ENCODE results near the gene SNAI3. TPM values are rescaled to one million over a fixed set of nuclear protein-coding genes. Genes with fewer than 3 reads are reported as not detected.
A peak's percentile ranks its signal among the peaks of the same experiment; 100 is the strongest.

Gene SNAI3
- total and polyA plus RNA-seq, 8 donors = 0.55 to 4.2 (median 1.5) TPM; not detected in 3

- Histone ChIP-seq H3K27me3 (no peaks in the 10 kb centered on the region), H3K4me1 (peaks cover 11 to 33% (median 21%) of the 10 kb centered on the region in 4 donors), H3K27ac (no peak overlapping the region), H3K9me3 (no peaks in the 10 kb centered on the region), H3K4me3 (no peak overlapping the region), H3K36me3 (peaks cover 23 to 34% (median 27%) of the 10 kb centered on the region in 4 donors)
- TF ChIP-seq CTCF (IDR thresholded peaks at IDR 0.05) (no peak), POLR2AphosphoS5 (IDR thresholded peaks at IDR 0.05) (no peak), POLR2A (IDR thresholded peaks at IDR 0.05) (no peak)
- no peak for DNase-seq
- 72 to 79% (median 74%) methylated on average over 15 to 16 of the region's 16 CpGs for WGBS, 5 donors
- intact Hi-C loops (cut with DNase I; ENCODE audit: low total_unique reads) = no loop called here
Observed at GRCh38 chr16:88710556-88710955, 24.2 kb upstream of the SNAI3 start.

- H3K4me1 ChIP-seq = peaks cover 24 to 60% (median 54%) of the 10 kb centered on the region in 4 donors
- no peaks in the 10 kb centered on the region for H3K27me3 ChIP-seq
- peak overlapping the region; percentile 79 to 100 (median 98) for H3K4me3 ChIP-seq
- 28 to 37% (median 33%) methylated on average over 16 to 17 of the region's 17 CpGs for WGBS, 5 donors
- DNase-seq = no peak
- peaks cover 0 to 9% (median 7%) of the 10 kb centered on the region in 4 donors for H3K36me3 ChIP-seq
- intact Hi-C loops (cut with DNase I; ENCODE audit: low total_unique reads) = no loop called here
- TF ChIP-seq POLR2AphosphoS5 (IDR thresholded peaks at IDR 0.05) (no peak), CTCF (IDR thresholded peaks at IDR 0.05) (no peak), EP300 (IDR thresholded peaks at IDR 0.05) (no peak), POLR2A (IDR thresholded peaks at IDR 0.05) (no peak)
- no peaks in the 10 kb centered on the region for H3K9me3 ChIP-seq
- H3K27ac ChIP-seq = peak overlapping the region in 4 of 5 donors; percentile 79 to 94 (median 88)
Observed at GRCh38 chr16:88706965-88707826, 20.9 kb upstream of the SNAI3 start.

- peak; percentile 94 to 97 for DNase-seq
- Histone ChIP-seq H3K4me1 (peaks cover 28 to 66% (median 61%) of the 10 kb centered on the region in 4 donors), H3K4me3 (peak within 1 kb of the TSS; percentile 79 to 100 (median 98)), H3K27ac (peak within 1 kb of the TSS; percentile 79 to 94 (median 86)), H3K9me3 (no peaks in the 10 kb centered on the region), H3K27me3 (no peaks in the 10 kb centered on the region), H3K36me3 (peaks cover 0 to 9% (median 8%) of the 10 kb centered on the region in 4 donors)
- intact Hi-C loops (cut with DNase I; ENCODE audit: low total_unique reads) = no loop called here
- WGBS, 5 donors = 0 to 1% (median 0%) methylated on average over 52 to 85 of the region's 86 CpGs
- TF ChIP-seq EP300 (IDR thresholded peaks at IDR 0.05) = no peak
- TF ChIP-seq POLR2AphosphoS5 (IDR thresholded peaks at IDR 0.05) = peak; percentile 87 to 97 (median 90)
- no peak for TF ChIP-seq CTCF (IDR thresholded peaks at IDR 0.05)
- no peak for TF ChIP-seq POLR2A (IDR thresholded peaks at IDR 0.05)
Observed at GRCh38 chr16:88706229-88706964, 20.1 kb upstream of the SNAI3 start, which contains the start of the genes CTU2 and RNF166. CTU2 (plus strand) TSS chr16:88706503; CDS start chr16:88706531, 28 bp downstream. RNF166 (minus strand) TSS chr16:88706408; CDS start chr16:88706325, 83 bp downstream.

DNA sequence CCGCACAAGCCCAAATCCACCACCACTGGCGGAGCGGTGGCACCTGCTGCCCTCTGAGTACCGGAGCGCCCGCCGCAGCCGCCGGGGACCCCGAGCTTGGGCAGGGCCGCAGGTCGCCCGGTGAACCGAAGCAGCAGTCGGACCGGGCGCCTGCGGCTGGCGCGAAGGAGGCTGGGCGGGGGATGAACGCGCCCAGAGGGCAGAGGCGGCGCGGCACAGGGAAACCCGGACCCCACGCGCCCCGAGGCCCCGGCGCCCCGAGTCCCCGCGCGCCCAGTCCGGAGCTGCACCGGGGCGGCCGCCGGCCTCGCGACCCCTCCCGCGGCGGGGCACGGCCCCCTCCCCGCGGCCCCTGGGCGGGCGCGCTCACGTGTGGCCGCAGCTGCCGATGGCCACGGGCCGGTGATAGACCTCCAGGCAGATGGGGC, 19.5 kb upstream of the SNAI3 start:
- Histone ChIP-seq H3K9me3 (no peaks in the 10 kb centered on the region), H3K4me3 (peak overlapping the region; percentile 79 to 100 (median 98)), H3K27me3 (no peaks in the 10 kb centered on the region), H3K27ac (peak overlapping the region; percentile 79 to 94 (median 86)), H3K4me1 (peaks cover 28 to 72% (median 64%) of the 10 kb centered on the region in 4 donors), H3K36me3 (peaks cover 0 to 14% (median 9%) of the 10 kb centered on the region in 4 donors)
- TF ChIP-seq POLR2AphosphoS5 (IDR thresholded peaks at IDR 0.05) (no peak), EP300 (IDR thresholded peaks at IDR 0.05) (no peak), POLR2A (IDR thresholded peaks at IDR 0.05) (no peak), CTCF (IDR thresholded peaks at IDR 0.05) (no peak)
- 0 to 1% (median 1%) methylated on average over 1 to 56 of the region's 57 CpGs for WGBS, 5 donors
- intact Hi-C loops (cut with DNase I; ENCODE audit: low total_unique reads) = no loop called here
- DNase-seq = peak in 1 of 2 donors; percentile 50

All from stomach (tissue), 9 donors.